HUES64 (cell line): ENCODE measurements around the gene ST8SIA5.

ENCODE experiments used
- H3K27ac ChIP-seq: 2 replicates; pipeline ENCODE4 v1.7.0; 2013; ENCODE audit warnings: low read depth, low read length, inconsistent platforms
- H3K27me3 ChIP-seq: 2 replicates; pipeline ENCODE4 v1.6.1; 2013; ENCODE audit warnings: mild to moderate bottlenecking, low read length; ENCODE audit not compliant: insufficient read depth
- H3K36me3 ChIP-seq: 2 replicates; pipeline ENCODE4 v1.6.1; 2013; ENCODE audit warnings: mild to moderate bottlenecking, low read length; ENCODE audit not compliant: insufficient read depth
- H3K4me1 ChIP-seq: 2 replicates; pipeline ENCODE4 v1.6.1; 2013; ENCODE audit warnings: mild to moderate bottlenecking, low read length, moderate library complexity; ENCODE audit not compliant: insufficient read depth
- H3K4me3 ChIP-seq: 2 replicates; pipeline ENCODE4 v1.5.1; 2013; ENCODE audit warnings: mild to moderate bottlenecking, low read length, moderate library complexity
- H3K9ac ChIP-seq: 2 replicates; pipeline ENCODE4 v1.6.1; 2013; ENCODE audit warnings: mild to moderate bottlenecking, low read depth, low read length
- H3K9me3 ChIP-seq: 2 replicates; pipeline ENCODE4 v1.6.1; 2013; ENCODE audit warnings: low read depth, low read length; ENCODE audit not compliant: insufficient read depth
- WGBS: fragments of 150-250, 120-280 bp; methylation state at CpG from one replicate; pipeline ENCODE4 v1.1.7; 2013; ENCODE audit warnings: missing lambda C conversion rate; 5-methylcytosine and 5-hydroxymethylcytosine counted together

Gene ST8SIA5

GRCh38 chr18:46711444-46711863 lies 45.4 kb downstream of the ST8SIA5 start:
- H3K27ac ChIP-seq = no peak overlapping the region
- no peaks in the 10 kb centered on the region; the same call in 1 of the 2 replicates for H3K4me1 ChIP-seq
- no peaks in the 10 kb centered on the region for H3K36me3 ChIP-seq
- WGBS = 71% methylated on average over 11 of the region's 11 CpGs
- no peak overlapping the region for H3K9ac ChIP-seq
- 0 out of 2 replicates have a peak, but pooled peaks cover 6% of the 10 kb centered on the region for H3K27me3 ChIP-seq
- H3K4me3 ChIP-seq = no peak overlapping the region
- no peaks in the 10 kb centered on the region for H3K9me3 ChIP-seq

DNA sequence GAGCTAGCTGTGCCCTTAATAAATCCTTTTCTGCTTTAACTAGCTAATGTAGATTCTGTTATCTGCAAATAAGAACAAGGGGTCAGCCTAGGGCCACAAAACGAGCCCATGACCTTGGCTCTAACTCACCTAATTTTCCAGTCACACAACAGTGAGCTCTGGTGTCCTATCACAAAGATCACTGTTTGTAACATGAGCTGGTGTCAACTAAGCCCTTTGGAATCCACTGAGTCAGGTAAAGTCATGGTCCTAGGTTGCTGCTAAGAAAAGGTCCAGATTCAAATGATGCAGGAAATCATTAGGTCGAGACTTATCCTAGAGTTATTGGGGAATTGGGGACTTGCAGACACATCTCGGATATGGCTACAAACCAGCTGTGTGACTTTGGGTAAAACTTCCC lies 49.9 kb downstream of the ST8SIA5 start:
- Histone ChIP-seq H3K9ac (no peak overlapping the region), H3K27me3 (no peaks in the 10 kb centered on the region), H3K4me1 (0 out of 2 replicates have a peak, but pooled peaks cover 3% of the 10 kb centered on the region), H3K27ac (no peak overlapping the region), H3K4me3 (no peak overlapping the region), H3K36me3 (no peaks in the 10 kb centered on the region), H3K9me3 (no peaks in the 10 kb centered on the region)
- 83% methylated on average over 3 of the region's 3 CpGs for WGBS

- WGBS = 56% methylated on average over 5 of the region's 5 CpGs
- Histone ChIP-seq H3K9me3 (no peaks in the 10 kb centered on the region), H3K36me3 (no peaks in the 10 kb centered on the region), H3K27me3 (no peaks in the 10 kb centered on the region), H3K27ac (no peak overlapping the region), H3K4me1 (0 out of 2 replicates have a peak, but pooled peaks cover 3% of the 10 kb centered on the region), H3K9ac (no peak overlapping the region), H3K4me3 (no peak overlapping the region)
Observed at GRCh38 chr18:46705521-46705920, 51.3 kb downstream of the ST8SIA5 start.

DNA sequence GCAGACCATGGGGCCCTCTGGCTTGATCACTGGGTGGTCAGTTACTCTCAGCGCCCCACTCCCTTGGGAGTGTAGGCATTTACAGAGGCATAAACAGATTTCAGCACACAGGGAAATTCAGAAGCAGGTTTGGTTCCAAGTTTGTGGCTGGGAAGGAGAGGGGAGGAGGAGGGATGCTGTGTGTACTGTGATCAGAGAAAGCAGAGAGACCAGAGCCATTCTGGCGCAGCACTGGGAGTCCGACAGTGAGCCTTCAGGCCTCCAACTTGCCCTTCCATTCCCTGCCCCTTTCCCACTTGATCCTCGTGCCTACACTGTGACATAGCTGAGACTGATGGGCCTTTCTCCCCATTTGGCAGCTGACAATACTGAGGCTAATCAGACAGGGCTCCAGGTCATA lies 52.0 kb downstream of the ST8SIA5 start:
- Histone ChIP-seq H3K9ac (no peak overlapping the region), H3K36me3 (no peaks in the 10 kb centered on the region), H3K4me1 (0 out of 2 replicates have a peak, but pooled peaks cover 3% of the 10 kb centered on the region), H3K4me3 (no peak overlapping the region), H3K27ac (no peak overlapping the region), H3K9me3 (no peaks in the 10 kb centered on the region), H3K27me3 (no peaks in the 10 kb centered on the region)
- WGBS = 95% methylated on average over 4 of the region's 4 CpGs

DNA sequence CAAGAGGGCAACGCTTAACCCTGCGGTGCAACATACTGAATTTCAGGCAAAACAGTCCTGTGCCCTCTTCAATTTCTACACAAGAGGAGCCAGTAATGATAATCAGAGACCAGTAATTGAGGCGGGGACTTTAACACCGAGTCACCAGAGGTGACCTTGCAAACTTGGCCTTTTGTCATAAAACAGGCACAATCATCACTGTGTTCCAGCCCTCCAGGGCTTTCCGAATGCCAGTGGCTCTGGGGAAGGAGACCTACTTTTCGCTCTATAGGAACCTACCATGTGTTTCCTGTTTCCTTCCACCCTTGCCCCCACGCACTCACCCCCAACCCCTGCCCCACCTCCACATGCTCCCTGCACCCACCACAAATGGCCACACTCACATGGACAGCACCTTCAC lies 52.7 kb downstream of the ST8SIA5 start:
- WGBS = 87% methylated on average over 7 of the region's 7 CpGs
- H3K36me3 ChIP-seq = no peaks in the 10 kb centered on the region
- H3K4me3 ChIP-seq = no peak overlapping the region
- H3K27me3 ChIP-seq = no peaks in the 10 kb centered on the region
- H3K9me3 ChIP-seq = no peaks in the 10 kb centered on the region
- 0 out of 2 replicates have a peak, but pooled peaks cover 3% of the 10 kb centered on the region for H3K4me1 ChIP-seq
- H3K27ac ChIP-seq = no peak overlapping the region
- H3K9ac ChIP-seq = no peak overlapping the region

- no peaks in the 10 kb centered on the region for H3K9me3 ChIP-seq
- H3K27ac ChIP-seq = no peak overlapping the region
- no peak overlapping the region for H3K9ac ChIP-seq
- H3K4me1 ChIP-seq = 0 out of 2 replicates have a peak, but pooled peaks cover 3% of the 10 kb centered on the region
- WGBS = 94% methylated on average over 6 of the region's 6 CpGs
- no peaks in the 10 kb centered on the region for H3K36me3 ChIP-seq
- no peaks in the 10 kb centered on the region for H3K27me3 ChIP-seq
- H3K4me3 ChIP-seq = no peak overlapping the region
Observed at GRCh38 chr18:46702471-46702870, 54.4 kb downstream of the ST8SIA5 start.

- H3K9ac ChIP-seq = no peak overlapping the region
- no peaks in the 10 kb centered on the region for H3K9me3 ChIP-seq
- H3K4me1 ChIP-seq = no peaks in the 10 kb centered on the region
- no peaks in the 10 kb centered on the region for H3K27me3 ChIP-seq
- WGBS = 94% methylated on average over 5 of the region's 5 CpGs
- no peak overlapping the region for H3K27ac ChIP-seq
- no peaks in the 10 kb centered on the region for H3K36me3 ChIP-seq
- H3K4me3 ChIP-seq = no peak overlapping the region
Observed at GRCh38 chr18:46700066-46700824, 56.6 kb downstream of the ST8SIA5 start.

DNA sequence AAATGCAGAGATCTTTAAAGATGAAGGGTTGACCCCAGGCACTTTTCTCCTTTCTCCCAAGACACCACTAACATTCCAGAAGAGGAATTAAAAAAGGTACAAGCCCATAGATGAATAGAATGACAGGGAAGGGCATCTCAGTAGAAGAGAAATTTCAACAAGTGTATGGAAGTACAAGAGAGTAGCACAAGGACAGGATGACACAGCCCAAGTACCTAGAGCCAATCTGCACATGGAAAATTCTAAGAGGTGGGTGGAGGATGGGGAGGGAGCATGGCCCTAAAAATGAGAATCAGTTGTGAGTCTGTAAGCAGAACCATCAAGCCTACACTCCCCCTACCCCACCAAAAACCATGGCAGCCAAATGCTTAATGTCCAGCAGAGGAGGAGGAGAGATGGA lies 60.2 kb downstream of the ST8SIA5 start:
- peaks cover 8% of the 10 kb centered on the region; the same call in 1 of the 2 replicates for H3K4me1 ChIP-seq
- no peaks in the 10 kb centered on the region for H3K36me3 ChIP-seq
- H3K9ac ChIP-seq = no peak overlapping the region
- no peak overlapping the region for H3K27ac ChIP-seq
- no peak overlapping the region for H3K4me3 ChIP-seq
- no peaks in the 10 kb centered on the region for H3K27me3 ChIP-seq
- no peaks in the 10 kb centered on the region for H3K9me3 ChIP-seq

DNA sequence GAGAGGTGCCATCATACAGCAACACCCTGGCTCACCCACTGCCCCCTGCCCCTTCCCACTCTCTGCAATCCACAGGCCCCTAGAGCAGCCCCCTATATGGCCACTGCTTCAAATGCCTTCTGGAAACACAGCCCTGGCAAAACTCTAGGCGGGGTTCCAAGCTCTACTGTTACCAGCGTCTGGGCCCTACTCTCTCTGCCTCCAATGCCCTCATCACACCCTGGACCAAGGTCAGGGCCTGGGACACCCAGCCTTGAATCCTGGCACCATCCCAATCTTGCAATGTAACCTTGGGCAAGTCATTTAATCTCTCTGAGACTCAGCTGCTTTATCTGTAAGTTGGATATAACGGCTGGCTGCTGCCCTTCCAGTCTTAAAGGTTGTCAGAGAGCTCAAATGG lies 60.6 kb downstream of the ST8SIA5 start:
- H3K27me3 ChIP-seq = no peaks in the 10 kb centered on the region
- H3K9me3 ChIP-seq = no peaks in the 10 kb centered on the region
- peaks cover 8% of the 10 kb centered on the region; the same call in 1 of the 2 replicates for H3K4me1 ChIP-seq
- H3K36me3 ChIP-seq = no peaks in the 10 kb centered on the region
- no peak overlapping the region for H3K9ac ChIP-seq
- no peak overlapping the region for H3K27ac ChIP-seq
- no peak overlapping the region for H3K4me3 ChIP-seq
- 88% methylated on average over 3 of the region's 3 CpGs for WGBS

DNA sequence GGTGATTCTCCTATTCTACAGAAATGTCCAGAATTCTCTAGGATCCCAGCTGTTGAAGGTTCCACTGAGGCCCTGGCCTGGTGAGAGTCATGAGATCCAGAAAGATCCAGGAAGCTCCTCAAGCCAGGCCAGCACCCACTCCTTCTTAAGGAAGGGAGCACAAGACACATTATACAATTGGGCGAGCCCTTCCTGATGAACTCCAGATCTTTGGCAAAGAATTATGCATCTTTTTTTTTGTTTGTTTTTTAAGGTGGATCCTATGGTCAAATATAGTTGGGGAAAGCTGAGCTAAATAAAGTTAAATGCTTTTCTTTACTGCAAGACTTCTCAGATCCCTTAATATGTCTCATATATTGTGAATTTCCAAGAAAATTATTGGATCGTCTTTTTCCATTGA lies 62.9 kb downstream of the ST8SIA5 start:
- Histone ChIP-seq H3K9me3 (no peaks in the 10 kb centered on the region), H3K4me3 (no peak overlapping the region), H3K9ac (no peak overlapping the region), H3K4me1 (peaks cover 8% of the 10 kb centered on the region; the same call in 1 of the 2 replicates), H3K27ac (no peak overlapping the region), H3K27me3 (no peaks in the 10 kb centered on the region), H3K36me3 (no peaks in the 10 kb centered on the region)
- 100% methylated on average over 2 of the region's 2 CpGs for WGBS

DNA sequence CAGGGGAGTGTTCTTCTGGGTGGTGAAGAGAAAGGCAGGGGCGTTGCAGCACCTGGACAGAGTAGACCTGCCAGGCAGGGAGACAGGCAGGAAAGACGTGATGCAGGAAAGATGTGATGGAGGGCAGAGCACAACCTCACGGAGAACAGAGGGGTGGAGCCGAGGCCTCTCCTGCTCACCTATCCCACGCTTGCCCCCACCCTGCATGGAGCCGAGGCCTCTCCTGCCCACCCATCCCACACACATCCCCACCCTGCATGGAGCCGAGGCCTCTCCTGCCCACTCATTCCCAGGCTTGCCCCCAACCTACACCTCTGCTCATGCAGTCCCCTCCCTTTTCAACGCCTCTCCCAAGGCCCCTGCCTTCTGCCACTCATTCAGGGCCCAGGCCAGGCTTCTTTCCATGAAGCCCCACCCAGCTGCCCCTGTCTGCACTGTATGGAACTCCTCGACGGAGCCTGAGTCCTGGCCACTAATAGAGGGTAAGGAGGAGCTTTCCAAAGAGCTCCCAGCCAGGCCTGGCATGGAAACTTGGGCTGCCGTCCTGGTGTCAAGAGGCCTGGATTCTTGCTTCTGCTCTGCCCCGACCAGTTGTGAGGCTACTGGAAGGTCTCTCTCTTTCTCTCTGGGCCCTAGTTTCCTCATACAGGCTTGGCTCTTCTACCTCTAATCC lies 67.9 kb downstream of the ST8SIA5 start:
- Histone ChIP-seq H3K27ac (no peak overlapping the region), H3K9ac (no peak overlapping the region), H3K9me3 (no peaks in the 10 kb centered on the region), H3K4me1 (peaks cover 8% of the 10 kb centered on the region; the same call in 1 of the 2 replicates), H3K36me3 (no peaks in the 10 kb centered on the region), H3K27me3 (no peaks in the 10 kb centered on the region), H3K4me3 (no peak overlapping the region)
- 88% methylated on average over 12 of the region's 12 CpGs for whole genome bisulfite sequencing
